HFFc6 (cell line): ENCODE results near the gene MYO18B. TPM values are rescaled to one million over a fixed set of nuclear protein-coding genes. Genes with fewer than 3 reads are reported as not detected.

Source experiments
- DNase-seq: peaks from one replicate; pipeline ENCODE4 v3.0.0-alpha.2; 2018
- H3K27ac Mint-ChIP-seq: 2 replicates; pipeline ENCODE4 v1.8.0; 2020; ENCODE audit warnings: mild to moderate bottlenecking, mixed read lengths
- H3K27me3 Mint-ChIP-seq: 2 replicates; pipeline ENCODE4 v1.8.0; 2021; ENCODE audit warnings: mild to moderate bottlenecking, moderate library complexity, mixed read lengths; ENCODE audit not compliant: insufficient read depth
- H3K36me3 Mint-ChIP-seq: 2 replicates; pipeline ENCODE4 v1.8.0; 2021; ENCODE audit warnings: low read depth, mixed read lengths
- H3K4me1 Mint-ChIP-seq: 2 replicates; pipeline ENCODE4 v1.8.0; 2020; ENCODE audit warnings: low read depth, mixed read lengths
- H3K4me3 Mint-ChIP-seq: 2 replicates; pipeline ENCODE4 v1.8.0; 2020; ENCODE audit warnings: mild to moderate bottlenecking, moderate library complexity, mixed read lengths
- H3K9me3 Mint-ChIP-seq: 2 replicates; pipeline ENCODE4 v1.8.0; 2020; ENCODE audit warnings: mild to moderate bottlenecking, mixed read lengths
- CTCF ChIP-seq: fragments of 200-600 bp; sonication (generic); IDR thresholded peaks from 2 replicates; pipeline ENCODE4 v1.5.0; 2021; ENCODE audit warnings: antibody characterized with exemption, mild to moderate bottlenecking
- total RNA-seq, 6 experiments: library from RNA; stranded (reverse); fragmentation: NEBNext Ultra II Directional; extraction: Animal tissue kit (Norgen Biotek cat#: 25700); gene quantifications; 2 replicates in 1 of 6; 3 replicates in 5 of 6; pipeline ENCODE4 v1.2.3, GENCODE V29; 2021

Gene MYO18B
- total RNA-seq, 6 experiments from 2014 or later, result 0.02 TPM; not detected in 5

GRCh38 chr22:25751174-25751581 is 9.2 kb downstream of the MYO18B start:
- H3K27me3 Mint-ChIP-seq, result peaks cover 5% of the 10 kb centered on the region
- H3K9me3 Mint-ChIP-seq, result peaks cover 52% of the 10 kb centered on the region
- H3K36me3 Mint-ChIP-seq, result peaks cover 9% of the 10 kb centered on the region; the same call in 1 of the 2 replicates
- no peak for TF ChIP-seq CTCF
- H3K27ac Mint-ChIP-seq, result no peak overlapping the region
- no peak for DNase-seq
- no peak overlapping the region for H3K4me3 Mint-ChIP-seq
- peaks cover 16% of the 10 kb centered on the region; the same call in 1 of the 2 replicates for H3K4me1 Mint-ChIP-seq

- H3K4me1 Mint-ChIP-seq, result peaks cover 6% of the 10 kb centered on the region; the same call in 1 of the 2 replicates
- H3K27me3 Mint-ChIP-seq, result peaks cover 5% of the 10 kb centered on the region
- no peak overlapping the region for H3K4me3 Mint-ChIP-seq
- H3K27ac Mint-ChIP-seq, result no peak overlapping the region
- no peak for TF ChIP-seq CTCF
- no peak for DNase-seq
- peaks cover 50% of the 10 kb centered on the region for H3K9me3 Mint-ChIP-seq
- H3K36me3 Mint-ChIP-seq, result peaks cover 9% of the 10 kb centered on the region; the same call in 1 of the 2 replicates
Measured at GRCh38 chr22:25752615-25753214, 10.7 kb downstream of the MYO18B start.

- Mint-ChIP-seq H3K4me3 (no peak overlapping the region), H3K4me1 (peaks cover 1% of the 10 kb centered on the region; the same call in 1 of the 2 replicates), H3K36me3 (peaks cover 9% of the 10 kb centered on the region; the same call in 1 of the 2 replicates), H3K27me3 (peaks cover 5% of the 10 kb centered on the region), H3K27ac (no peak overlapping the region), H3K9me3 (peaks cover 45% of the 10 kb centered on the region)
- no peak for TF ChIP-seq CTCF
- no peak for DNase-seq
Measured at GRCh38 chr22:25753252-25753651, 11.3 kb downstream of the MYO18B start.

GRCh38 chr22:25754527-25755202 is 12.7 kb downstream of the MYO18B start:
- H3K36me3 Mint-ChIP-seq, result peaks cover 5% of the 10 kb centered on the region; the same call in 1 of the 2 replicates

GRCh38 chr22:25757686-25758085 is 15.7 kb downstream of the MYO18B start:
- Mint-ChIP-seq H3K36me3 (0 out of 2 replicates have a peak, but pooled peaks cover 5% of the 10 kb centered on the region), H3K4me3 (no peak overlapping the region), H3K9me3 (peaks cover 30% of the 10 kb centered on the region), H3K27ac (no peak overlapping the region), H3K4me1 (peaks cover 15% of the 10 kb centered on the region; the same call in 1 of the 2 replicates), H3K27me3 (no peaks in the 10 kb centered on the region; the same call in 1 of the 2 replicates)
- TF ChIP-seq CTCF, result no peak
- DNase-seq, result no peak

More at GRCh38 chr22:25754527-25755202, 12.7 kb downstream of the MYO18B start:
- TF ChIP-seq CTCF, result no peak
- Mint-ChIP-seq H3K4me1 (peaks cover 13% of the 10 kb centered on the region; the same call in 1 of the 2 replicates), H3K9me3 (peaks cover 31% of the 10 kb centered on the region), H3K27me3 (peaks cover 3% of the 10 kb centered on the region; the same call in 1 of the 2 replicates), H3K4me3 (no peak overlapping the region), H3K27ac (peak overlapping the region; percentile 72; the same call in 1 of the 2 replicates)
- no peak for DNase-seq
